ENCODE measurements around the gene IL6. TPM values are rescaled to one million over a fixed set of nuclear protein-coding genes. Genes with fewer than 3 reads are reported as not detected.
"Not testable (repeated sequence)": the region's sequence is repeated elsewhere in the genome, so short reads cannot be mapped to it uniquely, and the experiment has no call there.

The IL6 gene
- polyA plus RNA-seq (2013, experiment 1 of 2; ENCODE audit: insufficient read length), result 2.6 TPM
- 2.0 TPM for polyA plus RNA-seq (2013, experiment 2 of 2; ENCODE audit: insufficient read length)

GRCh38 chr7:22726907-22727713, at the start of gene IL6:
Gene IL6, plus strand, starts transcription at chr7:22727200. Its CDS starts 63 bp downstream, at chr7:22727263.
- DNase-seq, result peak; percentile 93

DNA sequence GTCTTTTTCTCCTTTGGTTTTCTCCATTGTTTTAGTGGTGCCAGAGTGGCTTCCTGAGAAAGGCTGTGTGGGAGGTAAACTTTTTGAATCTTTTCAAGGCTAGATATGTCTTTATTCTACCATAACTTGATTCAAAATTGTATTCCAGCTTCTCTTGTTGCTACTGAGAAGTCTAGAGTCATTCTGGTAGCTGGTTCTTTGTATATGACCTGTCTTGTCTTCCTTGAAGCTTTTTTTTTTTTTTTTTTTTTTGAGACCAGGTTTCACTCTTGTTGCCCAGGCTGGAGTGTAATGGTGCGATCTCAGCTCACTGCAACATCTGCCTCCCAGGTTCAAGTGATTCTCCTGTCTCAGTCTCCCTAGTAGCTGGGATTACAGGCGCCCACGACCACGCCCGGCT, 49.7 kb upstream of the IL6 start:
- DNase-seq, result not testable (repeated sequence)

- DNase-seq, result no peak
Observed at GRCh38 chr7:22677680-22678079, 49.3 kb upstream of the IL6 start.

DNA sequence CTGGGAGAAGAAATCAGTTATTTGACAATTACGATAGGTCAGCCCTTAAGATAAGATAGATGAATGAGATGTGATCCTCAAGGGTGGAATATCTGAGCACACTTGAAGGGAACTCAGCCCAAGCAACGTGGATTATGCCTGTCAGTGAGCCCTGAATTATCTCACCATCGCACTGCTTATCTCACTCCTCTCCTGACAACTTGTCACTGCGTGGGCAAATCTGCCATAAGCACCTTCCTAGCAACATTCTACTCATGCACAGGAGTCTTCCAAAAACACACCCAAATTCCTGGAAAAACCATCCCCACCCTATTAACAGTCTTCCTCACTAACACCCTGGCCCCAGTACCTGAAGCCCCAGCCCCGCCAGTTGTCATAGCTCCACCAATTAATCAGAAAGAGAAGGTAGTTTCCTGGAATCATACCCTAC, 46.5 kb upstream of the IL6 start:
- DNase-seq, result no peak

DNA sequence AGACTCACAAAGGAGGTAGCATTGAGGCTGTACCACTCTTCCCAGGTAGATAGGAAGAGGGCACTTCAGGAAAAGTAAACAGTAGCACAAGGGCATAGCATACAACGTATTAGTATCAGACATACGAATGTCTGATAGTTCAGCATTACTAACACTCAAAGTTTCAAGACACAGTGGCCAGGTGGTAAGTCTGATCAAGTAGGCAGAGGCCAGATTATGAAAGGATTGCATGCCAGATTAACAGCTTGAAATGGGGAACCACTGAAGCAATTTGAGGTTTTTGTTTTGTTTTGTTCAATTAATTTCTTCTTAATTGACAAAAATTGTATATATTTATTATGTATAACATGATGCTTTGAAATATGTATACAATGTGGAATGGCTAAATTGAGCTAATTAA, 45.7 kb upstream of the IL6 start:
- DNase-seq, result no peak

GRCh38 chr7:22681852-22682657, 44.9 kb upstream of the IL6 start:
- no peak for DNase-seq

GRCh38 chr7:22683379-22683778, 43.6 kb upstream of the IL6 start:
- DNase-seq, result no peak

- DNase-seq, result no peak
Observed at GRCh38 chr7:22686620-22687019, 40.4 kb upstream of the IL6 start.

GRCh38 chr7:22688084-22688483, 38.9 kb upstream of the IL6 start:
- no peak for DNase-seq

DNA sequence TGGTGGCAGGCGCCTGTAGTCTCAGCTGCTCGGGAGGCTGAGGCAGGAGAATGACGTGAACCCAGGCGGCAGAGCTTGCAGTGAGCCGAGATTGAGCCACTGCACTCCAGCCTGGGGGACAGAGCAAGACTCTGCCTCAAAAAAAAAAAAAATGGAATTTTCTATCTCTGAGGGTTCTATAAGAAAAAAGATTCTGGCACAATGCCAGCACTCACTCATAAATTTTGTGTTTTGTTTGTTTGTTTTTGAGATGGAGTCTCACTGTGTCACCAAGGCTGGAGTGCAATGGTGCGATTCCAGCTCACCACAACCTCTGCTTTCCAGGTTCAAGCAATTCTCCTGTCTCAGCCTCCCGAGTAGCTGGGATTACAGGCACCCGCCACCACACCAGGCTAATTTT, 38.1 kb upstream of the IL6 start:
- DNase-seq, result not testable (repeated sequence)

DNA sequence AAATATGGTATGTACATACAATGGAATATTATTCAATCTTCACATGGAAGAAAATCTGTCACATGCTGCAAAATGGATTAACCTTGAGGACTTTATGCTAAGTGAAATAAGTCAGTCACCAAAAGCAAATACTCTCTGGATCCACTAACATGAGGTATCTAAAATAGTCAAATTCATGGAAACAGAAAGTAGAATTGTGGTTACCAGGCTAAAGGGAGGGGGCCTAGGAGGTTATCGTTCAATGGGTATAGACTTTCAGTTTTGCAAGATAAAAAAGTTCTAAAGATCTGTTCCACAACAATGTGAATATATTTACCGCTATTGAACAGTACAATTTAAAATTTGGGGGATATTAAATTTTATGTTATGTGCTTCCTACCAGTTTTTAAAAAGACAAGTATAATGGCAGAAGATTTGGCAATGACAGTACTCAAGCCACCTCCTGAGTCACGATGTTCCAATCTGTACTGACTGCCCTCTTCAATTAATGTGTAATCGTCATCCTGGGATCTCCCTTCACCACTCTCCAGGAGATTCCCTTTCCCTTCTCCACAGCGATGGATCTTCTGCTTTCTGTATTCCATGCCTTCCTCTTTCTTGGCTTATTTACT, 32.3 kb upstream of the IL6 start:
- no peak for DNase-seq

DNA sequence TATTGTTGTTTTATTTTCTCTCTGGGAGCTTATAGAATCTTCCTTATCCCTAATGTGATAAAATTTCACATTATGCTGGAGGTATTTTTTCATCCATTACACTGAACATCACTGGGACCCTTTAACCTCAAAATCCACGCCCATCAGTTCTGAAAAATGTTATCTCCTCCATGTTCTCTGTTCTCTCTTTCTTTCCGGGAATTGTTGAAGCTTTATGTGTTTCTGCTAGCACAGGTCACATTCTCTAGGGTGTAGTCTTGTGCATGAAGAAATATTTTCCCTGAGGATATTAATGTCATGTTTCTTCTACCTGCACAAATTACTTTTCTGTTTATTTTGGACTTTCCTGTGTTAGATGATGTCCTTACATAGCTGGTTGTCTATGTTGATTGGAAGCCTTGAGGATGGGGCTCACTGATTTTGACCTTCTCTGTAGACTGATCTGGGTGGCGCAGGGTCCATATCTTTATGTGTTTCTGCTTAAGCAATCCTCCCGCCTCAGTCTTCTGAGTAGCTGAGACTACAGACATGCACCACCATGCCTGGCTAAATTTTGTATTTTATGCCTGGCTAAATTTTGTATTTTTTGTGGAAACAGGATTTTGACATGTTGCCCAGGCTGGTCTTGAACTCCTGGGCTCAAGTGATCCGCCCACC, 31.4 kb upstream of the IL6 start:
- no peak for DNase-seq

DNA sequence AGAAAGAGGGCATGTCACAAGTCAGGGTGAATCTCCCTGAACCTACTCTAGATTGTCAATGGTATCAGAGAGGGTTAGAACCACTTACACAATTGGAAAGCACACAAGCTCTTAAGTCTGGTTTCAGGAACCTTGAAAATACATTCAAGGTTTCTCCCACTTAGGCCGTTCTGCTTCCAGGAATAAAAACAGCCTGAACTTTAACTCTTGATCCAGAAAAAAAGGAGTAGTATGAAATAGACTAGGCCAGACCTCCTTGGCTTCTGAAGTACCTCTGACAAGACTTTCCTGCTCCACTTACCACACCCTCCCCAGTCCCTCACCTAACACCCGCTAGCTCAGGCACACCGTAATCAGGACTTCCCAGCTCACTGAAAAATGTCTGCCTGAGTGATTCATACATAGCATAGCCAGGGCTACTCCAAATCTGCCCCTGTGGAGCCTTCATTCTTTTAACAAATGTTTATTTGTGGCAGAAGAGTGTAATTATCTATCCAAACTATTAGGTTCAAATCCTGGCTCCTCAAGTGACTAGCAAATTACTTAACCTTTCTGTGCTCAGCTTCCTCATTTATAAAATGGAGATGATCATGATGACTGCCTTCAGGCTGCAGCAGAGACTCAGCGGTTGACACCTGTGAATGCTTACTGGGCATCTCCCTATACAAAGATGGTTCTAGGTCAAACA, 30.3 kb upstream of the IL6 start:
- no peak for DNase-seq

GRCh38 chr7:22697322-22697859, 29.6 kb upstream of the IL6 start:
- DNase-seq, result no peak

- no peak for DNase-seq
Observed at GRCh38 chr7:22697876-22698606, 29.0 kb upstream of the IL6 start.

DNA sequence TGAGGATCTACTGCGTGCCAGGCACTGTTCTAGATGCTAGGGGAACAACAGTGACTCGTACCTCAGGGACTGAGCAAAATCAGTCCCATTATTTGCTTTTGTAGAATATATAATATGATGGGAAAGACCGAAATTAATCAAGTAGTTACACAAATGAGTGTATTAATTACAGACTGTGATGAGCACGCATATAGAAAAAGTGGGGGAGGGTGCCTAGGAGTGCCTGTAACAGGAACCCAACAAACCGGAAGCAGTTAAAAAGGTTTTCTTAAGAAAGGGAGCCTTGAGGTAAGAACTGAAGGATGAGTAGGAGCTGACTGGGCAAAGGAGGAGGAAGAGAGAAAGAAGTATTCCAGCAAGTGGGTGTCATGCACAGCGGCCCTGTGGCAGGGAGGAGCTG, 28.2 kb upstream of the IL6 start:
- DNase-seq, result no peak

DNA sequence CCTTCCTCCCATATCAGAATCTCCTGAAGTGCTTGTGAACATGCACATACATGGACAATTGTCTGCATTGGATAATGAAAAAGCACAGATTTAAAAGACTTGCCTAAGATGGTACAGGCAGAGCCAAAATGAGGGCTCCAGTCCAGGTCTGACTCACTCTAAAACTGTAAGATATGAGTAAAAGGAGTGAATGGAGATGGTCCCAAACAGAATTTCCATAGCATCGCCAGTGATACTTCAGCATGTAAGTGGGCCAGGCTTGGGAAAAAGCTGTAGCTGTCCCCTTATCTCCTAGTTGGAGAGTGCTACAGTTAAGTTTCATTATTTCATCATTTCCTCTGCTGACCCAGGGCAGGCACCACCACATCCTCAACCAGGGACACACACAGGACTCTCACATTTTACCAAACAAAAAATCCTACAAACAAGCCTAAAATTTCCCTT, 26.4 kb upstream of the IL6 start:
- DNase-seq, result peak; percentile 30

GRCh38 chr7:22702516-22702915, 24.5 kb upstream of the IL6 start:
- DNase-seq, result peak; percentile 45

DNA sequence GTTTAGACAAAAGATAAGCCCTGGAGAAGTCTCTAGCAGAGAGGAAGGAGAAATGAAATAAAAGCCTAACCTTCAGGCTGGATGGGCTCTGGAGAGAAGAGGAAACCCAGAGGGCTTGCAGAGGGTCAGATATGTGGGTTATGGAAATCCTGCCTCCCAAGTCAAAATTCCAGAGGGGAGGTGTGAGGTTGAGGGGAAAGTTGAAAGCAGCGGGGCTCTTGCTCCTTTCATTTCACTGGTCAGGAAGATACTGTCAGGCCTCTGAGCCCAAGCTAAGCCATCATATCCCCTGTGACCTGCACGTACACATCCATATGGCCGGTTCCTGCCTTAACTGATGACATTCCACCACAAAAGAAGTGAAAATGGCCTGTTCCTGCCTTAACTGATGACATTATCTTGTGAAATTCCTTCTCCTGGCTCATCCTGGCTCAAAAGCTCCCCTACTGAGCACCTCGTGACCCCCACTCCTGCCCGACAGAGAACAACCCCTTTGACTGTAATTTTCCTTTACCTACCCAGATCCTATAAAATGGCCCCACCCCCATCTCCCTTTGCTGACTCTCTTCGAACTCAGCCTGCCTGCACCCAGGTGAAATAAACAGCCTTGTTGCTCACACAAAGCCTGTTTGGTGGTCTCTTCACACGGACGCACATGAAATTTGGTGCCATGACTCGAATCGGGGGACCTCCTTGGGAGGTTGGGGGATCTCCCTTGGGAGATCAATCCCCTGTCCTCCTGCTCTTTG, 23.7 kb upstream of the IL6 start:
- not testable (repeated sequence) for DNase-seq

GRCh38 chr7:22703978-22704610, 22.9 kb upstream of the IL6 start:
- DNase-seq, result not testable (repeated sequence)
